B cell (primary cell): ENCODE measurements around the gene TIMP2. TPM values are rescaled to one million over a fixed set of nuclear protein-coding genes. Genes with fewer than 3 reads are reported as not detected.

ENCODE experiments used
- ATAC-seq: fragments of 200-7000 bp; cut with Tn5 transposase; one replicate; pipeline ENCODE4 v1.10.0; 2021; ENCODE audit warnings: low read depth, mild to moderate bottlenecking, moderate number of reproducible peaks, moderate library complexity
- CTCF ChIA-PET: fragments of 350-600 bp; sonication (Branson Sonifier 250); formaldehyde crosslinking; loops from one replicate; lab custom pipeline; 2021; ENCODE audit warnings: antibody characterized with exemption, inconsistent platforms; lab: Charles Lee
- POLR2A ChIA-PET: fragments of 350-600 bp; sonication (Branson Sonifier 250); formaldehyde crosslinking; loops from one replicate; lab custom pipeline; 2021; ENCODE audit warnings: antibody characterized with exemption; lab: Charles Lee
- DNase-seq: peaks from one replicate; pipeline ENCODE4 v3.0.0; 2013
- H2AFZ ChIP-seq: 2 replicates; pipeline ENCODE4 v1.6.1; 2012; ENCODE audit warnings: mild to moderate bottlenecking, low read depth, low read length; ENCODE audit not compliant: insufficient read depth, poor library complexity, severe bottlenecking
- H3K27ac ChIP-seq, 2 donors: 1 replicate in 1 of 2; 2 replicates in 1 of 2; pipeline ENCODE4 v1.5.1; 2012 to 2013; ENCODE audit warnings: low read length in 2 of 2, mild to moderate bottlenecking in 2 of 2, moderate library complexity in 1 of 2
- H3K27me3 ChIP-seq, 4 experiments: fragments of 200-600 bp in 1 of 4; sonication (generic) in 1 of 4; replicated peaks in 1 of 4; 1 replicate in 2 of 4; 2 replicates in 2 of 4; pipeline versions ENCODE4 v1.6.1 to v1.7.0; 2013 to 2016; ENCODE audit warnings: low read length in 3 of 4, mild to moderate bottlenecking in 2 of 4, mixed read lengths in 1 of 4, moderate library complexity in 1 of 4; ENCODE audit not compliant: insufficient read depth in 4 of 4, control insufficient read depth in 3 of 4; ENCODE audit errors: control extremely low read depth in 1 of 4
- H3K36me3 ChIP-seq, 2 experiments: replicated peaks in 1 of 2; 1 replicate in 1 of 2; 2 replicates in 1 of 2; pipeline versions ENCODE4 v1.6.1 to v1.7.1; 2013; ENCODE audit warnings: low read length in 1 of 2; ENCODE audit not compliant: insufficient read depth in 2 of 2, control insufficient read depth in 1 of 2; ENCODE audit errors: control extremely low read depth in 1 of 2, extremely low read depth in 1 of 2
- H3K4me1 ChIP-seq, 2 donors: fragments of 200-600 bp in 1 of 2; sonication (generic) in 1 of 2; 1 replicate in 1 of 2; 2 replicates in 1 of 2; pipeline versions ENCODE4 v1.5.1 to v1.6.1; 2013 to 2017; ENCODE audit warnings: low read length in 2 of 2; ENCODE audit not compliant: control insufficient read depth in 2 of 2, insufficient read depth in 2 of 2
- H3K4me2 ChIP-seq: replicated peaks from 2 replicates; pipeline ENCODE3; 2012; ENCODE audit warnings: mild to moderate bottlenecking, low read depth, low read length; ENCODE audit not compliant: poor library complexity, severe bottlenecking
- H3K4me3 ChIP-seq, 5 experiments: fragments of 200-600 bp in 1 of 5; sonication (generic) in 1 of 5; 1 replicate in 3 of 5; 2 replicates in 2 of 5; pipeline versions ENCODE4 v1.5.1 to v1.7.0; 2011 to 2016; ENCODE audit warnings: low read length in 4 of 5, mild to moderate bottlenecking in 4 of 5, low read depth in 2 of 5, control low read depth in 1 of 5, moderate library complexity in 1 of 5; ENCODE audit not compliant: insufficient read depth in 1 of 5; ENCODE audit errors: control extremely low read depth in 1 of 5, extremely low read depth in 1 of 5
- H3K79me2 ChIP-seq: fragments of 200-600 bp; sonication (generic); one replicate; pipeline ENCODE4 v1.6.0; 2016; ENCODE audit warnings: low read length; ENCODE audit not compliant: control insufficient read depth, insufficient read depth
- H3K9ac ChIP-seq: fragments of 200-600 bp; sonication (generic); 2 replicates; pipeline ENCODE4 v1.6.1; 2017; ENCODE audit warnings: mild to moderate bottlenecking, low read length, moderate library complexity
- H3K9me3 ChIP-seq, 3 donors: one replicate each; pipeline versions ENCODE4 v1.6.1 to v1.7.1; 2013; ENCODE audit warnings: low read length in 2 of 3; ENCODE audit not compliant: control insufficient read depth in 2 of 3, insufficient read depth in 1 of 3; ENCODE audit errors: control extremely low read depth in 1 of 3
- H4K20me1 ChIP-seq: 2 replicates; pipeline ENCODE4 v1.6.0; 2012; ENCODE audit warnings: mild to moderate bottlenecking, low read length; ENCODE audit not compliant: insufficient read depth, control insufficient read depth, poor library complexity, severe bottlenecking
- H3K27ac Mint-ChIP-seq: one replicate; pipeline ENCODE4 v1.8.0; 2021; ENCODE audit warnings: mixed read lengths
- H3K27me3 Mint-ChIP-seq: one replicate; pipeline ENCODE4 v1.8.0; 2021; ENCODE audit warnings: mixed read lengths
- H3K4me1 Mint-ChIP-seq: one replicate; pipeline ENCODE4 v1.8.0; 2021; ENCODE audit warnings: mixed read lengths
- H3K4me3 Mint-ChIP-seq: one replicate; pipeline ENCODE4 v1.8.0; 2021; ENCODE audit warnings: mixed read lengths
- H3K9me3 Mint-ChIP-seq: one replicate; pipeline ENCODE4 v1.8.0; 2022; ENCODE audit warnings: mixed read lengths; ENCODE audit not compliant: insufficient read depth
- CTCF ChIP-seq: fragments of 200-600 bp; IDR thresholded peaks from one replicate; pipeline ENCODE4 v1.8.0; 2022; ENCODE audit warnings: antibody characterized with exemption, mild to moderate bottlenecking
- EZH2 ChIP-seq: IDR thresholded peaks from 2 replicates; pipeline ENCODE4 v1.6.1; 2012; ENCODE audit warnings: borderline replicate concordance, low read depth, mild to moderate bottlenecking, moderate library complexity, low read length; ENCODE audit not compliant: insufficient read depth, poor library complexity, severe bottlenecking
- WGBS: methylation state at CpG from one replicate; pipeline ENCODE4 v1.1.5; 2013; ENCODE audit warnings: missing lambda C conversion rate; ENCODE audit not compliant: insufficient coverage; 5-methylcytosine and 5-hydroxymethylcytosine counted together
- intact Hi-C: fragments of 100-400 bp; cut with micrococcal nuclease; formaldehyde crosslinking; loops from one replicate; pipeline ENCODE4 v1.10.0; 2022
- polyA plus RNA-seq: library from polyadenylated mRNA; depleted of rRNA; stranded (reverse); fragments of >200 nt; gene quantifications from 2 replicates; pipeline ENCODE4 v1.2.3, GENCODE V29; 2012
- total RNA-seq, 2 donors: library from RNA; stranded (reverse); fragments of 120-200 nt in 1 of 2; gene quantifications; 1 replicate in 1 of 2; 2 replicates in 1 of 2; pipeline versions ENCODE4 v1.2.3 to v1.2.4, GENCODE V29; 2013 to 2022

Gene TIMP2
- total and polyA plus RNA-seq, 2 donors (not counting 1 experiment from before 2014, with no cell fraction given) = 4.8 to 10.0 TPM

GRCh38 chr17:78961571-78961970, 36.4 kb upstream of the TIMP2 start:
- Histone ChIP-seq H3K9ac (no peak overlapping the region), H3K9me3 (peaks cover 0 to 5% (median 0%) of the 10 kb centered on the region in 3 donors), H2AFZ (no peak overlapping the region), H3K4me1 (peaks cover 10 to 15% of the 10 kb centered on the region in 2 donors), H3K27me3 (no peaks in the 10 kb centered on the region), H3K27ac (no peak overlapping the region), H3K36me3 (no peaks in the 10 kb centered on the region), H3K4me3 (no peak overlapping the region), H3K79me2 (no peaks in the 10 kb centered on the region), H4K20me1 (no peaks in the 10 kb centered on the region), H3K4me2 (no peak overlapping the region)
- ChIA-PET POLR2A (no interaction called here), CTCF (interaction anchor here (2.8 kb wide), 1 partner anchor 10 kb away, joined by 7 read pairs; no protein-coding TSS in a partner anchor)
- Mint-ChIP-seq H3K4me3 (no peak overlapping the region), H3K27me3 (no peaks in the 10 kb centered on the region), H3K27ac (no peak overlapping the region), H3K4me1 (peaks cover 20% of the 10 kb centered on the region), H3K9me3 (no peaks in the 10 kb centered on the region)
- ATAC-seq = no peak
- DNase-seq = no peak
- intact Hi-C loops = no loop called here
- TF ChIP-seq CTCF (no peak), EZH2 (no peak)
- WGBS = 90% methylated on average over 2 of the region's 4 CpGs

- Mint-ChIP-seq H3K9me3 (no peaks in the 10 kb centered on the region), H3K4me3 (no peak overlapping the region), H3K27ac (no peak overlapping the region), H3K27me3 (no peaks in the 10 kb centered on the region), H3K4me1 (peaks cover 14% of the 10 kb centered on the region)
- H4K20me1 ChIP-seq = no peaks in the 10 kb centered on the region
- H3K4me3 ChIP-seq = no peak overlapping the region
- ChIA-PET CTCF (interaction anchor here (2.8 kb wide), 1 partner anchor 11 kb away, joined by 7 read pairs; no protein-coding TSS in a partner anchor), POLR2A (no interaction called here)
- peaks cover 9 to 12% of the 10 kb centered on the region in 2 donors for H3K4me1 ChIP-seq
- peaks cover 0 to 5% (median 0%) of the 10 kb centered on the region in 3 donors for H3K9me3 ChIP-seq
- WGBS = 84% methylated on average over 5 of the region's 5 CpGs
- H2AFZ ChIP-seq = no peak overlapping the region
- intact Hi-C loops = no loop called here
- no peaks in the 10 kb centered on the region for H3K79me2 ChIP-seq
- H3K27ac ChIP-seq = no peak overlapping the region
- DNase-seq (no peak), ATAC-seq (no peak)
- H3K36me3 ChIP-seq = no peaks in the 10 kb centered on the region
- H3K9ac ChIP-seq = no peak overlapping the region
- no peaks in the 10 kb centered on the region for H3K27me3 ChIP-seq
- TF ChIP-seq CTCF (no peak), EZH2 (no peak)
- H3K4me2 ChIP-seq = no peak overlapping the region
These were observed 35.7 kb upstream of the TIMP2 start for GRCh38 chr17:78960928-78961327.
